GM23338 (cell line): ENCODE data around the gene SAPCD1.

Experiments used
- CREB1 ChIP-seq: fragments of 250-450 bp; sonication (Bioruptor Pico); IDR thresholded peaks from 2 replicates; pipeline ENCODE4 v1.5.0; 2020; ENCODE audit warnings: low read depth, mild to moderate bottlenecking, moderate library complexity
- CTCF ChIP-seq, 2 experiments: fragments of 200-600 bp in 1 of 2; sonication (generic) in 1 of 2; conservative IDR thresholded peaks; 2 replicates each; pipeline versions ENCODE4 v1.5.1 to v1.6.1; 2016 to 2017; ENCODE audit warnings: antibody characterized with exemption in 2 of 2, low read depth in 2 of 2, mild to moderate bottlenecking in 2 of 2, moderate library complexity in 1 of 2
- ETS1 ChIP-seq: IDR thresholded peaks from 2 replicates; pipeline ENCODE4 v1.6.1; 2016; ENCODE audit warnings: antibody characterized with exemption
- EZH2 ChIP-seq: fragments of 200-600 bp; sonication (generic); IDR thresholded peaks from one replicate; pipeline ENCODE4 v1.8.0; 2017; ENCODE audit warnings: antibody characterized with exemption, mild to moderate bottlenecking, low read depth; ENCODE audit not compliant: unreplicated experiment
- POLR2AphosphoS5 ChIP-seq: IDR thresholded peaks from 2 replicates; pipeline ENCODE4 v1.6.1; 2016; ENCODE audit warnings: antibody characterized with exemption, low read depth
- REST ChIP-seq: IDR thresholded peaks from one replicate; pipeline ENCODE4 v1.6.1; 2018; ENCODE audit warnings: antibody characterized with exemption; ENCODE audit not compliant: unreplicated experiment
- ZNF114 ChIP-seq: fragments of 250-450 bp; sonication (Bioruptor Pico); IDR thresholded peaks from 2 replicates; pipeline ENCODE4 v1.5.0; 2020; ENCODE audit warnings: mild to moderate bottlenecking, moderate library complexity

- no peak for TF ChIP-seq CTCF (conservative IDR thresholded peaks at IDR 0.05; ENCODE audit: low read depth in 2 of 2)
- no peak for TF ChIP-seq POLR2AphosphoS5
- no peak for TF ChIP-seq REST
- TF ChIP-seq CREB1 = no peak
- no peak for TF ChIP-seq ZNF114
- TF ChIP-seq ETS1 = no peak
- no peak for TF ChIP-seq EZH2
These were observed 34.5 kb upstream of the SAPCD1 start for GRCh38 chr6:31727717-31728671.
